T-helper 1 cell treated with Interleukin-12 subunit alpha and Interleukin-12 subunit beta and Interleukin-4 antibody, amounts not matched to agents 30 ng/mL and 1 ng/mL, for 36 hours (primary cell): ENCODE data around the gene HSD17B8. TPM values are rescaled to one million over a fixed set of nuclear protein-coding genes. Genes with fewer than 3 reads are reported as not detected.

ENCODE experiments used
- intact Hi-C: fragments of 100-400 bp; cut with micrococcal nuclease; formaldehyde crosslinking; loops from one replicate; pipeline ENCODE4 v1.15.1; 2024
- total RNA-seq: library from RNA; stranded (reverse); gene quantifications from 2 replicates; pipeline ENCODE4 v1.2.3, GENCODE V29; 2022

HSD17B8 gene
- total RNA-seq, 1 donor from 2014 or later, result 6.9 TPM

- intact Hi-C loops, result no loop called here
Measured at GRCh38 chr6:33191383-33192104, 12.9 kb upstream of the HSD17B8 start.

GRCh38 chr6:33192105-33192646 lies 12.3 kb upstream of the HSD17B8 start, which contains the start of gene COL11A2:
TSS of gene COL11A2 (minus strand) at chr6:33192467. CDS start at chr6:33192240, 227 bp downstream.
- intact Hi-C loops, result no loop called here

- intact Hi-C loops, result no loop called here
Measured at GRCh38 chr6:33192671-33193602, 11.5 kb upstream of the HSD17B8 start.

GRCh38 chr6:33193619-33194018 lies 10.8 kb upstream of the HSD17B8 start:
- intact Hi-C loops, result no loop called here

- intact Hi-C loops, result no loop called here
Measured at GRCh38 chr6:33194431-33194979, 9.9 kb upstream of the HSD17B8 start.

- intact Hi-C loops, result no loop called here
Measured at GRCh38 chr6:33195304-33196165, 8.9 kb upstream of the HSD17B8 start.

GRCh38 chr6:33197431-33198048 lies 6.9 kb upstream of the HSD17B8 start:
- intact Hi-C loops, result loop anchor here (1.0 kb wide), 3 partner anchors 36 to 79 kb away; no protein-coding TSS in a partner anchor

GRCh38 chr6:33198159-33198852 lies 6.1 kb upstream of the HSD17B8 start:
- intact Hi-C loops, result no loop called here

GRCh38 chr6:33198853-33199436 lies 5.5 kb upstream of the HSD17B8 start:
- intact Hi-C loops, result no loop called here

- intact Hi-C loops, result loop anchor here (1.0 to 10.0 kb wide), 19 partner anchors 9 to 1225 kb away; partner anchors contain the start of genes CUTA, DXO, HLA-DPB1 and LEMD2
Measured at GRCh38 chr6:33199687-33200218, 4.7 kb upstream of the HSD17B8 start.

- intact Hi-C loops, result loop anchor here (1.0 to 10.0 kb wide), 19 partner anchors 8 to 1226 kb away; partner anchors contain the start of genes CUTA, DXO, HLA-DPB1 and LEMD2
Measured at GRCh38 chr6:33200219-33201146, 4.0 kb upstream of the HSD17B8 start, which contains the start of the genes RXRB and SLC39A7. TSS of gene RXRB (minus strand) at chr6:33200665. CDS start at chr6:33200476, 189 bp downstream. TSS of gene SLC39A7 (plus strand) at chr6:33200867. CDS start at chr6:33201246, 379 bp downstream.

GRCh38 chr6:33201147-33201545 lies 3.3 kb upstream of the HSD17B8 start:
- intact Hi-C loops, result loop anchor here (2.0 to 10.0 kb wide), 5 partner anchors 112 to 1226 kb away; partner anchors contain the start of genes DXO, LEMD2, PSMB9 and TAP1

- intact Hi-C loops, result loop anchor here (2.0 to 10.0 kb wide), 5 partner anchors 111 to 1227 kb away; partner anchors contain the start of genes DXO, LEMD2, PSMB9 and TAP1
Measured at GRCh38 chr6:33201935-33202334, 2.5 kb upstream of the HSD17B8 start.

- intact Hi-C loops, result loop anchor here (5.0 to 10.0 kb wide), 4 partner anchors 310 to 1228 kb away; partner anchors contain the start of genes DXO, LEMD2, PSMB9 and TAP1
Measured at GRCh38 chr6:33202799-33203198, 1.7 kb upstream of the HSD17B8 start.

- intact Hi-C loops, result loop anchor here (1.0 to 10.0 kb wide), 7 partner anchors 45 to 1229 kb away; partner anchors contain the start of genes DXO, KIFC1, LEMD2 and PSMB9
Measured at GRCh38 chr6:33203443-33204164, 851 bp upstream of the HSD17B8 start.

GRCh38 chr6:33204165-33204414 lies 365 bp upstream of the HSD17B8 start:
- intact Hi-C loops, result loop anchor here (1.0 to 10.0 kb wide), 7 partner anchors 44 to 1229 kb away; partner anchors contain the start of genes DXO, KIFC1, LEMD2 and PSMB9
